ENCODE data around the gene OR10K1.

DNA sequence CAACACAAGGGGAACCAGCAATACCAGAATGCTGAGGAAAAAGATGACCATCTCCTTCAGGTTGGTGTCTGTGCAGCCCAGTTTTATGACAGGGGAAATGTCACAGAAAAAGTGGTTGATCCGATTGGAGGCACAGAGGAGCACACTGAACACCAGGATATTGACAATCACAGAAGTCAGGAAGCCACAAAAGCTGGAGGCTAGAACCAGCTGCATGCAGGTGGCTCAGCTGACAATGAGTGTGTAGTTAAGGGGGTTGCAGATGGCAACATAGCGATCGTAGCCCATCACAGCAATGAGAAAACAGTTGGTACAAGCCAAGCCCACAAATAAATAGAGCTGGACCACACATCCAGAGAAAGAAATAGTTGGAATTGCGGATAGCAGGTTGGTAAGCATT is 16.3 kb upstream of the OR10K1 start:
- TF ChIP-seq HNF4A (conservative IDR thresholded peaks at IDR 0.05) (no peak), JUND (IDR thresholded peaks at IDR 0.05) (no peak), REST (IDR thresholded peaks at IDR 0.05) (no peak), TAF1 (conservative IDR thresholded peaks at IDR 0.05) (no peak), CTCF (IDR thresholded peaks at IDR 0.05; ENCODE audit: low read depth, low read length, missing input control) (no peak), RAD21 (IDR thresholded peaks at IDR 0.05) (no peak)

Measured in liver (tissue), 3 donors.